ENCODE results near the gene HMG20A.
"Not testable (repeated sequence)": the region's sequence is repeated elsewhere in the genome, so short reads cannot be mapped to it uniquely, and the experiment has no call there.

HMG20A gene

GRCh38 chr15:77420610-77421369 is at the start of gene HMG20A:
HMG20A (plus strand) TSS chr15:77420888; CDS start chr15:77458408, 37,520 bp downstream.
- DNase-seq, result peak; percentile 65

DNA sequence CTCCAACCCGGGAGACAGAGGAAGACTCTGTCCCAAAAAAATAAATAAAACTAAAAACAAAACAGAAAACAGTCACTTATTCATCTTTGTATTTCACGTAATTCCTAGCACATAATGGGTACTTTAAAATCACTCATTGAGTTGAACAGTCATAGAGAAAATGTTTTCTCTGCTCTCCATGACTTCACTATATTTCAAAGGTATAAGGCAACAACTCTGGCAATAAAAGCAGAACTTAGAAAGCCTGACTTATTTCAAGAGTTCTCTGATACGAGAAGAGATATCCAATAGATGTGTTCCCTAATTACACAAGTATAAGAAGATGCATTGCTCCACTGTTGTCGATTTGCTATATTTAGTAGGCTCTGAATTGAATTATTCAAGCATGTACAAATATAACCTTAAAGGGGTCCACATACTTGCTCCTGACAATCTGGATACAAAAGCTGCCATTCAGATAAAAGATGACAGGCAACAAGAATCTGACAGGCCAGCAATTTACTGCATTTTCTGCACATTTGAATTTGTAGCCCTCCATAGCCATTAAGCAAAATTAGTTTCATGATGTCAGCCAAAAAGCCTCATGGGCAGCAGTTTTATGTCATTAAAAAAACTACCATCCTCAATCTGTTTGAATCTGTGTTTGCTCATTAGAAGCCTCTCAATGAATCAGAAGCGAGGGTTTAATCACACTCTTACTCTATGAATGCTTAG is 48.7 kb upstream of the HMG20A start:
- DNase-seq, result no peak

DNA sequence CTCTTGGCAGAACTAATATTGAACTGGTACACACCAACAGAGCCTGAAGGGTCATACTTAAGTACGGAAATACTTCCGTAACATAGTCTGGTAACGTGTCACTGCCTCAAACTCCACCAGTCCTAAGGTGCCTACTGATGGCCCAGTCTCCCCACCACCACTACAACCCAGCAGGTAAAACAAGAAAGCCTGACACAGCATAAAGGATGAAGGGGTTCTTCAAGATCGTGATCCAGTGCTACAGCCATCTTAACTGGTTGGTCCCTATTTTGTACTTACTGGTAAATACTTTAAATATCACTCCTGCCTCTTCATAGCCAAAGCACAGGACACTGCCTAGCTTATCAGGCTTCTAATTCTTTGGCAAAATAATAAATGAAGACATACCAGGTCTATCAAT is 47.2 kb upstream of the HMG20A start:
- no peak for DNase-seq

GRCh38 chr15:77375133-77375532 is 45.6 kb upstream of the HMG20A start:
- no peak for DNase-seq

GRCh38 chr15:77376770-77377169 is 43.9 kb upstream of the HMG20A start:
- no peak for DNase-seq

DNA sequence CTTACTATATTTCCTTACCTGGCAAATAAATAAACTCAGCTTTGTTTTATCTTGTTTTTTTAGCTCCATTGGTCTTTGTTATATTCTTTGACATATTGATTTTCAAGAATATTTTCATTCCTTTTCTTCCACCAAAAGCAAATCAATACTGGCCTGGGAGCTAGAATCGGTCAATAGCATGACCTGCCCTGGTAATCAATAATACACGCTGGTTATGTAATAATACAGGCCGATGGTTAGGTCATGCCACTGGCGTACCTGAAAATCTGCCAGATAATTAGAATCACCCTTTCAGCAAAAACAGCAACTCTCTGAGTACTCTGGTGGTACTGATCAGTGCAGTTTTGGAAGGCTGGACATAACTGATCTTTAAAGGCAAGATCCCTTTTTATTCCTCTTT is 40.7 kb upstream of the HMG20A start:
- no peak for DNase-seq

GRCh38 chr15:77384086-77384485 is 36.6 kb upstream of the HMG20A start:
- DNase-seq, result no peak

DNA sequence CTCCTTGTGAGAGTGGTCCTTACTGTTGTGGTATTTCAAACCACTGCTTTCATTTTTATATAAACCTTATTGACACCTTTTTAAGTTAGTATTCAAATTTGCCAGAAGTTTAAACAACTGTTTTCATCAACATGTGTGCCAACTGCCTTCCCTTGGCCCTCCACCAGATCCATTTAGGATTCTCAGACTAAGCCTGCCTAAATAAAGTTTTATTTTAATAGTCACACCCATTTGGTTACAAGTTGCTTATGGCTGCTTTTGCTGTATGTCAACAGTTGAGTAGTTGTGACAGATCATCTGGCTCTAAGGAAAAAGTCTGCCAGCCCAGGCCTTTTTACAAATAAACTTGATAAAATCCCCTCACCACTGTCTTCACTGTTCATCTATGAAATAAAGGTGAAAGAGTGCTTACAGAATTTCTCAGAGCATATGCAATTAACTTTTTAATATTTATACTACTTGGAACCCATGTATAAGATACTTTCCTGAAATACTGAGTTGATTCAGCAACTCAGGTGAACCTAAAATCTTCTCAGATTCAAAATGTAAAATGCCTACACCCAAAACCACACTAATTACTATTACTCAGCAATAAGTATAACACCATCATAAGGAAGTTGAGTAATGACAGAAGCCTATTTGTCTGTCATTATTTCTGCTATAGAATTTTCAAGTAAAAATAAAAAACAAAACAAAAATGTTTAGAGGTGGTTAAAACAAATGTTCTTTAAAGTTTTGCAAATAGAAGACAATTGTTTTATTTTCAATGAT is 35.9 kb upstream of the HMG20A start:
- no peak for DNase-seq

DNA sequence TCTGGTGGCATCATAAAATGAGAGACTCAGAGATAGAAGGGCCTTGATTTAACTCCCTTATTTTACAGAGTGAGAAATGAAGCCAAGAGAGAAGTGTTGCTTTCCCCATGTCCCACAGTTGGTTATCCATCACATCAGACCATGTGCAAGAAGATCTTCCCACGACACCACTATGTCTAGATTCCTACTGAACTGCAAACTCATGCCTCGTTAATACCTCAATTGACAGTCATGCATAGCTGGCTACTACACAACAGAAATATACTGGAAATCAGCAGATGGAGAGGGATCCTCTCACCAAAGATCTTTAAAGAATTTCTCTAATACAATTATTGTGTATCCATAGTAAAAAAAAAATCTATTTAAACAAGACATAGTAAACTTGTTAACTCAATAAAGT is 34.1 kb upstream of the HMG20A start:
- DNase-seq, result no peak

DNA sequence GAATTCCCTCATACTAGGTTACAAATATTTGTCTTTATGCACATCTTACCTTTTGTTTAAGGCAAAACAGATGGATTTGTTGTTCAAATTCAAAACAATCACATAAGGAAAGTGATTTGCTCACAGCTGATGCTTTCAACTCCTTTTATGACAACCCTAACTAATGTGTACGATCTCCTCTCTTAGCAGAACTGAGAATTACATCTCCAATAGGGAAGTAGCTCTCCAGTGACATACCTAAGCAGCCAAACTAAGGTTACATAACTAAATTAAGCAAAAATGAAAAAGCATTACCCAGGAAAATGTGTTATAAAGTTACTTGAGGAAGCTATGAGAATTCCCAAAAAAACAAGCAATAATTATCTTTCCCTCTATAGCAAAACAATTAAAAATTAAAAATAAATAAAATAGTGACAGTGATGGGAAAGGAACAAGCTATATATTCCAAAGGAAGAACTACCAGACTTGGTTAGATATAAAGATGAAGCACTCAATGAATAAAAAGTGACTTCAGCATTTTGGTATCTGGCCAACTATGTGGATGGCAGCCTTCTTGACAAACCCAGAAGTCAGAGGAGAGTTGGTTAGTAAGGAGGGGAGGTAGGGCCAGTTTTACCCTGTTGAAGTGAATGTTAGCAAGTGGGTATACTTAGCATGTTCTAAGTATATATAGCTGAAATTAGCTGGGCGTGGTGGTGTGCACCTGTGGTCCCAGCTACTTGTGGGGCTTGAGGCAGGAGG is 33.2 kb upstream of the HMG20A start:
- DNase-seq, result no peak

GRCh38 chr15:77391372-77391951 is 29.2 kb upstream of the HMG20A start:
- DNase-seq, result no peak

DNA sequence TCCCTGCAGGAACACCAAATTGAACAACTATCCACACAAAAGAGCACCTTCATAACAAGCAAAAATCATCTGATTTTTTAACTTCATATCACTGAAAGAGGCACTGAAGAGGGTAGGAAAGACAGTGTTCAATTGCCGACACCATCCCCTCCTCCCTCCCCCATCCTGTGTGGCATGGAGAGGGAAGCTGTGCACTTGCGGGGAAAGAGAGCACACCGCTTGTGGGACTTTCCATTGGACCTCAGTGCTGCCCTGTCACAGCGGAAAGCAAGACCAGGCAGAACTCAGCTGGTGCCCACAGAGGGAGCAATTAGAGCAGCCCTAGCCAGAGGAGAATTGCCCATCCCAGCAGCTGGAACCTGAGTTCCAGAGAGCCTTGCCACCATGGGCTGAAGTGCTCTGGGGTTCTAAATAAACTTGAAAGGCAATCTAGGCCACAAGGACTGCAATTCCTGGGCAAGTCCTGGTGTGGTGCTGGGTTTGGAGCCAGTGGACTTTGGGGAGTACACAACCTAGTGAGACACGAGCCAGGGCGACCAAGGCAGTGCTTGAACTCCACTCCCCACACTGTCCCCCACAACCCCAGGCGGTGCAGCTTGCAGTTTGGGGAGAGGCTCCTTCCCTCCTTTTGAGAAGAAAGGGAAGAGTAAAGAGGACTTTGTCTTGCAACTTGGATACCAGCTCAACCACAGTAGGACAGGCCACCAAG is 27.8 kb upstream of the HMG20A start:
- no peak for DNase-seq

- no peak for DNase-seq
These were observed 27.2 kb upstream of the HMG20A start for GRCh38 chr15:77393471-77393840.

DNA sequence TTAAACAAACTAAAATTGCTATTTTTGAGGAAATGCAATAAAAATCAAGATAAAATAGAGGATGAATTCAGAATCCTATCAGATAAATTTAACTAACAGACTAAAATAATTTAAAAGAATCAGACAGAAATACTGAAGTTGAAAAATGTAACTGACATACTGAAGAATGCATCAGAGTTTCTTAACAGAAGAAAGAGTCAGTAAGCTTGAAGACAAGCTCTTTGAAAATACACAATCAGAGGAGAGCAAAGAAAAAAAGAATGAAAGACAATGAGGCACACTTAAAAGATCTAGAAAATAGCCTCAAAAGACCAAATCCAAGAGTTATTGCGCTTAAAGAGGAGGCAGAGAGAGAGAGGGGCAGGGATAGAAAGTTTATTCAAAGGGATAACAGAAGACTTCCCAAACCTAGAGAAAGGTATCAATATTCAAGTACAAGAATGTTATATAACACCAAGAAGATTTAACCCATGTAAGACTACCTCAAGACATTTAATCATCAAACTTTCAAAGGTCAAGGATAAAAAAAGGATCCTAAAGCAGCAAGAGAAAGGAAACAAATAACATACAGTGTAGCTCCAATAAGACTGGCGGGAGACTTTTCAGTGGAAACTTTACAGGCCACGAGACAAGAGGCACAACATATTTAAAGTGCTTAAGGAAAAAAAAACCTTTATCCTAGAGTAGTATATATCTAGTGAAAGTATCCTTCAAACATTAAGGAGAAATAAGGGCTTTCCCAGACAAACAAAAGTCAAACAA is 25.5 kb upstream of the HMG20A start:
- no peak for DNase-seq

DNA sequence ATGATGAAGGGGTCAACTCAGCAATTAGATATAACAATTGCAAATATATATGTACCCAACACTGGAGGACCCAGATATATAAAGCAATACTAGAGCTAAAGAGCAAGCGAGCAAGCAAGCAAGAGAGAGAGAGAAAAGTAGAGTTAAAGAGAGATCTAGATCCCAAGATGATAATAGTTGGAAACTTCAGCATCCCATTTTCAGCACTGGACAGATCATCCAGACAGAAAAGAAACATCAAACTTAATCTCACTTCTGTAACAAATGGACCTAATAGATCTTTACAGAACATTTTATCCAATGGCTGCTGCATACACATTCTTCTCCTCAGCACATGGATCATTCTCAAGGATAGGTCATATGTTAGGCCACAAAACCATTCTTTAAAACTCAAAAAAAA is 24.0 kb upstream of the HMG20A start:
- DNase-seq, result no peak

- DNase-seq, result no peak
These were observed 21.8 kb upstream of the HMG20A start for GRCh38 chr15:77398927-77399326.

- no peak for DNase-seq
These were observed 20.4 kb upstream of the HMG20A start for GRCh38 chr15:77400258-77400657.

GRCh38 chr15:77402740-77403379 is 17.8 kb upstream of the HMG20A start:
- DNase-seq, result no peak

- DNase-seq, result not testable (repeated sequence)
These were observed 14.4 kb upstream of the HMG20A start for GRCh38 chr15:77406173-77406759.

GRCh38 chr15:77406846-77407245 is 13.8 kb upstream of the HMG20A start:
- DNase-seq, result no peak

All from CD4-positive, alpha-beta T cell treated with Interferon gamma for 1 hour (primary cell).